ENCODE measurements around the gene KCTD1.
"Not testable (repeated sequence)": the region's sequence is repeated elsewhere in the genome, so short reads cannot be mapped to it uniquely, and the experiment has no call there.

The KCTD1 gene

DNA sequence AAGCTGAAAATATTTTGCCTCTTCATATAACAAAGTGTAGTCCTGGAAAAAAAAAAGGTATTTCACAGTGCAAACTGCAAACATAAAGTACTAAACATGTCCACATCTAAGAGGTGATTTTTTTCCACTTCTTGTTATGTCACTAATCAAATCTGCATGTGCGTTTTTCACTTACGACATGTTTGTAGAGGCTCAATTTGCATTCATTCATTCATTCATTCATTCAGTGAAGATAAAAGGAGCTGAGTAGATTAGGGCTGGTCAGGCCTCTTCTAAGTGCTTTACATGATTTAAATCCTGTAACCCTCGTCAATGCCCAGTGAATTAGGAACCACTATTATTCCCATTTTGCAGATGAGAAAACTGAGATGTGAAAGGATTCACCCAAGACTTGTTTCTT is 88.5 kb downstream of the KCTD1 start:
- DNase-seq (ENCODE audit: low read depth in 2 of 2, low spot score in 1 of 2) = no peak

DNA sequence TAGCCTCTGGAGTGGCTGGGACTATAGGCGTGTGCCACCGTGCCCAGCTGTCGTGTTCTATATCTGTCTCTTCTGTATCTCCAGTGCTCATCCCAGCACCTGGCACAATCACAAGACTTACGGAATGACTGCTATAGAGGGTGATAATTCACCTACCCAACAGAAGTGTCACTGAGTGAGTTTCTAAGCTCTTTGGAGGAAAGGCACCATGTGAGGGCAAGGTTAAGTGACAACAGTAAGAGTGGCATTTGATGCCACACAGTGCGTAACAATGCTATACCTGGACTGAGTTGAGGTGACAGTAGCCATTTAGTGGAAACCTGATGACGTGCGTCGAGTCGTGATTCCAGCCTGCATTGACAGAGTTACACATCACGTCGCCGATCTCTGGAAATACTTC is 89.0 kb downstream of the KCTD1 start:
- no peak for DNase-seq (ENCODE audit: low read depth in 2 of 2, low spot score in 1 of 2)

DNA sequence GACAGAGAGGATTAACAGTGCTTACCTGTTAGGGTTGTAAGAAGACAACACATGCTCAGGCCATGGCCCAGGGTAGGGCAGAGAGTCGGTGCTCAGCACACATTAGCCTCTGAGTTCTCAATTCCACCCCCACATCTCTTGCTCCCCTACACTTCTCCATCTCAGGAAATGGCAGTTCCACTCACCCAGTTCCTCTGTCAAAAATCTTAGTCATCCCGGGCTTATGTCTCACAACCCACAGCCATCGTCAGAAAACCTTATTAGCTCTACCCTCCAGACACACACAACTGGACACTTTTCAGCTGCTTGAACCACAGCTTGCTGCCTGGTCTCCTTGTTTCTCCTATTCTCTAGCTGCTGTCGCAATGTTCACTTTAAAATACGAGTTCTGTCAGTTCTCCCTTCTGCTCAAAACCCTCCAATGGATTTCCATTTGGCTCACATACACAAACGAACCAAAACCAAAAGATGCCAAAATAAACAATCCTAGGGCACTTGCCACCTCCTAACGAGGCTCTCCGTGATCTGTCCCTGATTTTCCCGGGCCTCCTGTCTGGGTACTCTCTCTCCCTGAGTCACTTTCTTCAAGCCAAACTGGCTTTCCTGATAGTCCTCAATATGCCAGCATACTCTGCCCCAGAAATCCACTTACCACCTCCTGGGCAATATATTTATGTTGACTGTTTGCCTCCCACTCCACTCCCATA is 89.7 kb downstream of the KCTD1 start:
- no peak for DNase-seq (ENCODE audit: low read depth in 2 of 2, low spot score in 1 of 2)

DNA sequence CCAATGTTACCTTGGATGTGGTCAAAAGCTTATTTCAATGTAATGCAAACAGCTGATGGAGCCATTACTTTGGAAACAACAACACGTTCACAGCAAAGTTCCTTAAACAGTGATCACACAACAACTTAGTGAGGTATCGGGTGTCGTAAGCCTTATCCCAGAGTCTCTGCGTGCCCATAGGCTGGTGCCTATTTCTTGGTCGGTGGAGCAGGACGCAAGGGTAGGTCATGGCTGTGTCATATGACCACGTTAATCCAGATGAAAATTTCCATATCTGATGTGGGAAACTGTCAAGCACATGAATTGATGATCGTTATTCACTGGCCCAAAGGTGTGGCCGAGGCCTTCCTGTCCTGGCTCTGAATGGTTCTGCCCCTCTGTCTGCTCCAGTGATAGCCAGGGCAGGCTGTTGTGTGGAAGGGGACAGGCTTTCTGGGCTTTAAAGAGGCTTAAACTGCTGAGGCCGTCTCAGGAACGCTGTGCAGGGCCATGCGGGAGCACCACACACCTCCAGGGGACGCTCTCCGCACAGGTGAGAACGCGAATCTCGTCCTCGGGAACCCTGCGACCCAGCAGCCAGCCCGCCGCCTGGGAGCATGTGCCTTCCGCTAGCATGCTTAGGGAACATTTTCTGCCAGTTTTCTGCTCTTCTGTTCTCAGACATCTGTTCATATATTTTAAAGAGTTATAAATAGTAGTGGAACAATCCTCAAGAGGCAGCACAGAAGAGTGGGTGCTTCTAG is 90.6 kb downstream of the KCTD1 start:
- DNase-seq (ENCODE audit: low read depth in 2 of 2, low spot score in 1 of 2) = no peak

DNA sequence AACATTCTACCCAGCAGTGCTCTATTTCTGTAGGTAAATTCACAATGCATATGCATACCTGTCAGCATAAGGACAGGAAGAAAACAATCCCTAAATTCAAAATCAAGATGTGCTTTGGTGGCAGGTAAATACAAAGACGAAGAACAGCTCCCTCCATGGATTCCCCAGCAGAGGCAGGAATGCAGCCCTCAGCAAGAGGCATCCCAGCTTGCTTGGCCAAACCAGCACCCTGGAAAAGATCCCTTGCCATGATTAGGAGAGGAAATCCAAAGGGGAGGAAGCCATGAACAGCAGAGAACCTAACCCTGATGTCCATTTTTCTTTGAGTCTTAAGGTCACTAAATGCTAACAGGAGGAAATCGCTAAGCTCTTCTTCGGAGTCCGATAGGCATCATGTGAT is 91.2 kb downstream of the KCTD1 start:
- no peak for DNase-seq (ENCODE audit: low read depth in 2 of 2, low spot score in 1 of 2)

DNA sequence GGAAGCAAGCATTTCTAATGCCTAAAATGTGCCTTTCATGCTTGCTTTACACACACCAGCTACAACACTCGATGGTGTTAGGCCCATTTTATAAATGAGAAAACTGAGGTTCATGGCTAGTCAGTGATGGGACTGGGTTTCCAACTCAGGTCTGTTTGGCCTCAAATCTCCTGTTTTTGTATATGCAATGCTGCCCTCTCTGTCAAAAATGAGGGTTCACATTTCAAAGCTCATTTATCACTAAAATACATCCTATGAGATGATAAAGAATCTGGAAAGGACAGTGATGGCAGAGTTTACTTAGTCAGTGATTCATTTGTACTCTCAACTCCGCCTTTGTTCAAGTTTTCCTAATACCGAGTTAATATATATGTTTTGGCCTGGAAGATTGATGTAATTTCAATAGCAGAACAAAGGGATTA is 92.3 kb downstream of the KCTD1 start:
- no peak for DNase-seq (ENCODE audit: low read depth in 2 of 2, low spot score in 1 of 2)

DNA sequence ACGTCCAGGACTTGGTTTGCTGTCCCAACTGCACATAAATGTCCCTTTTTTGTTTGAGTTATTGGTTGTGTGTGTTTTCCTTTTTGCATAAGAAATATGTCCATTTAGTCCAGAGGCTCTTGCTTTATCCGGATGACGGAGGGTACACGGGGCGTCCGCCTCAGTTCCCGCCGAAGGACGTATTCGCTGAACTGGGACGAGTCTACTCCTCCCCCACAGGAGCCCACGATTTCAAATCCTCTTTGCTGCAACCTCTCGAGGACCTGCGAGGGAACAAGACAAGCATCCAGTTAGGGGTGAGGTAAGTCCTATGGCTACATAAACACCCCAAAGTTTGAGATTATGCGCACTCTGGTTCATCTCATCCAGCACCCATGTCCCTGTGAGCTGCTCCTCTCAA is 92.7 kb downstream of the KCTD1 start:
- no peak for DNase-seq (ENCODE audit: low read depth in 2 of 2, low spot score in 1 of 2)

DNA sequence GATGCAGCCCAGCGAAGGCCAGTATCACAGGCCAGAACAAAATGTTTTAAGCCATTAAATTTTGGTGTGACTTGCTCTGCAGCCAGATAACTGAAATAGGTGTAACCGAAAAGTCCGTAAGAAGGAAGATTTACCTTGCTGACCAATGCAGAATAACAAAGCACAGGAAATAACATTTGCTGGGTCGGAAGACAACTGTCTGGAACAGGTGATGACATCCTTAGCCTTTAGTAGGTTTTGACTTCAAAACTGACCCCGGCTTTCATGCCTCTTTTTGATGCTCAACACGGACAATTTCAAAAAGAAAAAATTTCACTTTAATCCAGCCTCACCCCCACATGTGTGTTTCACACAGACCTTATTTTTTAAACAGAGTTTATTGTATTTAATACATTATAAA is 93.7 kb downstream of the KCTD1 start:
- no peak for DNase-seq (ENCODE audit: low read depth in 2 of 2, low spot score in 1 of 2)

DNA sequence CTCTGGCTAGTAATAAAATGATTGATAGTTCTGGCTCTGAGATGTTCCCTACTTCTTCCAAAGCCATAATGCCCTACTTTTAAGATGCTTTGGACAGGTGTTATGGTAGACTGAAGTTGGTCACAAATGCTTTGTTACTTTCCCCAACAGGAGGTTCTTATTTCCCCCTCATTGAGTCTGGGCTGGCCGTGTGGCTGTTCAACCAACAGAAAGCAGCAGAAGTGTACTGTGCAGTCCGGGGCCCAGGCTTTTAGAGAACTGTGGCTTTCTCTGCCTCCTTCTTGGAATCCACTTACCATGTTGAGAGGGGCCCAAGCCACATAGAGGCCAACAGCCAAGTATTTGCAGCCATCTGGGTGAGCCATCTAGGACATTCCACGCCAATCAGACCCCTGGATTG is 94.2 kb downstream of the KCTD1 start:
- DNase-seq (ENCODE audit: low read depth in 2 of 2, low spot score in 1 of 2) = no peak

DNA sequence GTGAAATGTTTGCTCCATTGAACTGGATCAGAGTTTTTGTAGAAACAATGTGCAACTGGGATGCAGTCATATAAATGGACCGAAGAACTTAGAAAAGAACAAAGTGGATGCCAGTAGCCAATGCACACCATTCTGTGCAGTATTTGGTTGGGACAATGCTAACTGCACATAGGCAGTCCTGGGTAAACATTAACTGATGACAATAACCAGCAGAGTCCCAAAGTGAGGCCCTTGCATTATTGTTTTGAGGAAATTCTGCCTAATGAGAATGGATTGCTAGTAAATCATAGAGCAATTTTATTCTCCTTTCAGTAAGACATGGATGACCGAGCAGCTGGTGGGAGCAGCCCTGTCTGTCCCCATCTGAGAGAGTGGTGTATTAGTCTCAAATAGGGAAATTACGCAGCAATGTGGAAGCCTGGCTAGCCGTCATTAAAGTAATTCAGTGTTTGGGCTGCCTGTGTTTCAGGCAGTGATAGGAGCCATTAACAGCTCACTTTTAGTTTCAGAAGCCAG is 94.9 kb downstream of the KCTD1 start:
- no peak for DNase-seq (ENCODE audit: low read depth in 2 of 2, low spot score in 1 of 2)

DNA sequence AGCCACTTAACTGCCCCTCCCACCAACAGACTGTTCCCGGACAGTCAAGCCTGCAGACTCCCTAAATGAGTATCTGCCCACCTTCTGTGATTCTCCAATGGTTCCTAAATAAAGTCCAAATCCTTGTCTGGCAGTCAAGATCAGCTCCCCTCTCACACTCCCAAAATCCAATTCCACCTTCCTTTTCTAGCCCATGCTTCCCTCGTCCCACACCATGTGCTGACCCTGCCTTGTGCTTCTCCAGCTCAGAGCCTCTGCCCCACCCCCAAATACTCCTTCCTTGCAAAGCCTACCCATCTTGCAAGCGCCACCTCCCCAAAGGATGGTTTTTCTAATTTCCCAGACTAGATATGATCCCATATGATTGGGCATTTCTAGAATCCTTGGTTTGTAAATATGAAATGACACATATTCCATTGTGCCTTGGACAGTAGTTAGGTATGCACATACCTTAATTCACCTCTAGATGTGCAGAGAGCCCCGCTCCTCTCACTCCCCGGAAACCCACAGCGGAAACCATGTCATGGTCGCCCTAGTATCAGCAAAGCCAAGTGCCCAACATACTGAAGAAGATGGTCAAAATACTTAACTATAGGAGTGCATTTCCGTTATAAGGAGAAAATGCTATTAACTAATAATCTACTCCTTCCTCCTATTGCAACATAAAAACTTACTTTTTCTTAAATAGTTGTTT is 97.2 kb downstream of the KCTD1 start:
- DNase-seq (ENCODE audit: low read depth in 2 of 2, low spot score in 1 of 2) = no peak

DNA sequence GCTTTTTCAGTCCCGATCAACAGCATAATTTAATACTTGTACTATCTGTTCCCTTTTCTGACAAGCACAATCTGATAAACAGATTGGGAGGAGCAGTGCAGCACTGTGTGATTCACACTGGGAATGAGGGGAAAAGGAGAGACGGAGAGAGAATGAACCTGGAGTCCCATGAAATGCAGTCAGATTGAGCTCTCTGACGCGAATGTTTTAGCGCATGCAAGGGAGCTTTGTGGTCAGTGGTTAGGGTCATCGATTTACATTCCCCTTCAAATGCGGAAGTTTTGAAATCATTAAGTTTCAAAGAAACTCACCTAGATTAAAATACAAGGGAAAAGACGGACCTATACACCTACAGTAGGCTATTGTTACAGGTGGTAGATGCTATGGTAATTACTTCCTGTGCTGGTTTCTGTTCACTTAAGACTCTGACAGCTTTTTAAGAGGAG is 99.6 kb downstream of the KCTD1 start:
- no peak for DNase-seq (ENCODE audit: low read depth in 2 of 2, low spot score in 1 of 2)

DNA sequence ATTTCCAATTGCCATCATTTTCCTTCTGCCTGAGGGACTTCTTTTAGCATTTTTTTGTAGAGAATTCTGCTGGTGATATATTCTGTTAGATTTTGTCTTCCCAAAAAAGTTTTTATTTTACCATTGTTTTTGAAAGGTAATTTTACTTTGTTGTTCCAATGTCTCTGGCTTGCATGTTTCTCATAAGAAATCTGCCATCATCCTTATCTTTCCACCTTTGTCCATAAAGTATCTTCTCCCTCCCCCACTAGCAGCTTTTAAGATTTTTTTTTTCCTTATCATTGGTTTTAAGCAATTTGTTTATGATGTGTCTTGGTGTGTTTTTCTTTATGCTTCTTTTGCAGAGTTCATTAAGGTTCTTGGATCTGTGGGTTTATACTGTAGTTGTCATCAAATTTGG is 104.5 kb downstream of the KCTD1 start:
- no peak for DNase-seq (ENCODE audit: low read depth in 2 of 2, low spot score in 1 of 2)

DNA sequence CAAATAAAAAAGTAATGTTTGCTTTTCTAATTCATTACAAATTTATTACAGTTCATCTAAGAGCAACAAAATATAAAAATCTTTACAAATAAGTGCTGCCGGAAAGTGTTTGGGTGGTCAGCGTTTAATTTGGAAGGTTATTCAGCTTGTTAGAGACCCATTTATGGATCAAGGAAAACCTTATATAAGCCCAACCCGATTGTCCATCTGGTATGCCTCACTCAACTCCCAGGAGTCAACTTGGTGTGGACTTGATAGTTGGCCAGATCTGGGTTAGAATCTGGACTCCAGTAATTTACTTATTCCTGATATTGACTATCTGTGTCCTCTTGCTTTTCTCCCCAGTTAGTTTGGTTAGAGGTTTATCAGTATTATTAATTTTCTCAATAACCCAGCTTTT is 106.2 kb downstream of the KCTD1 start:
- no peak for DNase-seq (ENCODE audit: low read depth in 2 of 2, low spot score in 1 of 2)

DNA sequence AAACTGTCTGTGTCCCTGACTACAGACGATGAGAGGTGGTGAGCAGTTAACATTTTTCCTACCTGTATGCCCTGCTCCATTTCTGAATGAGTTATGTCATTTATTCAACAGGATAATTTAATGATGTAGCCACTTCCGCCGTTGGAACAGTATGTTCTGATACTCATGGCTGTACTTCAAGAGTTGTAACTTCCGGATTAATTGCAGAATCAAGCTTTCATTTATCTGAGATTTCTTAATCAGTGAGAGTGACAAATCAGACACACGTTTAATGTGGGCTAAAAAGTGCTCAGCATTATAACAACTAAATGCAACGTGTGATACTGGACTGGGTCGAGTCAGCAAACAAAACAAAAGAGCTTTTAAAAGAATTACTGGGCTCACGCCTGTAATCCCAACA is 107.7 kb downstream of the KCTD1 start:
- DNase-seq (ENCODE audit: low read depth in 2 of 2, low spot score in 1 of 2) = no peak

DNA sequence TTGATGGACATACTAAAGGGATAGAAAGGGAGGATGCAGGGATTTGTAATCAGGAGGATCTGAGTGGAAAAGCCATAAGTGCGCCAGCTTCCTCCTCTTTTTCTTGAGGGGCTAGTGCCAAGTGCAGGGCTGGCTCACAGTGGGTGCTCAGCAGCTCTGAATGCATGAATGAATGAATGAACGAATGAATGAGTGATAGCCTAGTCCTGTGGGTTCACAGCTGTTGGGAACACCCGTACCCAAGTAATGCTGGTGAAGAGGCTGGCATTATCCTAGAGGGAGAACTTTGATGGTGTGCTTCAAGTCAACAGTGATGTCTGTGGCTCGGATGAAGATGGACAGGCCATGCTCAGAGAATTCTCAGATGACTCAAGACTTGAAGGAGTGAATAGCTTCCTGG is 108.8 kb downstream of the KCTD1 start:
- DNase-seq (ENCODE audit: low read depth in 2 of 2, low spot score in 1 of 2) = no peak

DNA sequence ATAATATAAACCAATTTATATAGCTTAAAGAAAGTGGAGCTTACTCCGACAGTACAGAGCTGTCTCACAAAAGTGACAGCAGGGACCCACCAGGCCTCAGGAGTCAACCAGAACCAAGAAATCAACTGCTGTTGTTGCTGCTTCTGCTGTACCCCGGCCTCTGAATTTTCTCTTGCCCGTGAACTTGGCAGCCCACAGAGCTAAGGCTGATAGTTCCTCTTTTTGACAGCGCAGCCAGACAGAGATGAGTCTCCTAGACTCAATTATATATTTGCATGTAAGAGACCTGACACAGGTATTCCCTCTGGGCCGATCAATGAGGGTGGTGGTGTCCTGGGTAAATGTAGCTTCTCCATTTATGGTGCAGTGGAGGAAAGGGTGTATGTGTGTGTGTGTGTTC is 109.4 kb downstream of the KCTD1 start:
- DNase-seq (ENCODE audit: low read depth in 2 of 2, low spot score in 1 of 2) = no peak

DNA sequence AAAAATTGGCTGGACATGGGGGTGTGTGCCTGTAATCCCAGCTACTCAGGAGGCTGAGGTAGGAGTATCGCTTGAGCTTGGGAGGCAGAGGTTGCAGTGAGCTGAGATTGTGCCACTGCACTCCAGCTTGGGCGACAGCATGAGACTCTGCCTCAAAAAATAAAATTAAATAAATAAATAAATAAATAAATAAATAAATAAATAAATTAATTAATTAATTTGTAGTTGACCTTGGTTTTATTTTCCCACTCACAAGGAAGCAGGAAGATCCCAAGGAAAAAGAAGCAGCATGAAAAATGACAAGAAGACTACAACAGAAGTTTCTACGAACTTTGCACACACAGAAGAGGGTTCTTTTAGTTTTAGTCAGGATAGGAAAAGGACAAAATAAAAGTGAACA is 110.7 kb downstream of the KCTD1 start:
- not testable (repeated sequence) for DNase-seq (ENCODE audit: low read depth in 2 of 2, low spot score in 1 of 2)

DNA sequence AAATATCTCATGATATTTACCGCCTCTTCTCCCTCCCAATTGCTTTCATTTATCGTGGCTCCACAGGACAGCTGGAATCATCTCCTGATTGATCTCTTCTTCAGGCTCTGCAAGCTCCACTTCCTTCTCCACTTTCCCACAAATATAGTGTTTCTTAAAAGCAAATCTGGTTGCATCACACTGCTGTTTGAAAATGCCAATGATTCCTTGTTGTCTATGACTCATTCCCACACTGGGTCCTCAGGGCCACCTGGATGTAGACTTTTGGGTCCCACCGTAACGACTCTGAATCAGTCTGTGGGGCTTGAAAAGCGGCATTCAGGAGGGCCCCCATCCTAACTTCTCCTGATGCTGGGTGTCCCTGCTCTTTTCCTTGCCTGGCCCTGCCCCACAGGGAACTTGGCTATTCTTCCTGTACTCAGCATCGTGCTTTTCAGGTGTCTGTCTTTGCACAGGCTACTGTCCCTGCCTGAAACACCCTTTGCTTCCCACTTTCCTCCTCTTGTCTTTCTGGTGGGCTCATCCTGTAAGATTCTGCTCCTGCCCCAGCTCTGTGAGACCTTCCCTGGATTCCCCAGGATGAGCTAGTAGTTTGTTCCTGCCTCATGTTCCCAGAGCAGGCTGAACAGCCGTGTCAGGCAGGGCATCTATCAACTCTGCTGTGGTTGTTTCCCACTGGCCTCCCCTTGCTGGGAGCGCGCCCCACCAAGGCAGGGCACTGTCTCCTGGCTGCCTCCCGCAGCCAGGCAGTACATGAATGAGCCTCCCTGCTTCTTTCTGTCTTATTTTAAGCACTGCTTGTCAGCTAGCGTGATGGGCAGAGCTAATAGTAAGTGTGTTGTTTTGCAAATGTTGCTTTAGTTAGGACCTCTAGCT is 111.9 kb downstream of the KCTD1 start:
- no peak for DNase-seq (ENCODE audit: low read depth in 2 of 2, low spot score in 1 of 2)

DNA sequence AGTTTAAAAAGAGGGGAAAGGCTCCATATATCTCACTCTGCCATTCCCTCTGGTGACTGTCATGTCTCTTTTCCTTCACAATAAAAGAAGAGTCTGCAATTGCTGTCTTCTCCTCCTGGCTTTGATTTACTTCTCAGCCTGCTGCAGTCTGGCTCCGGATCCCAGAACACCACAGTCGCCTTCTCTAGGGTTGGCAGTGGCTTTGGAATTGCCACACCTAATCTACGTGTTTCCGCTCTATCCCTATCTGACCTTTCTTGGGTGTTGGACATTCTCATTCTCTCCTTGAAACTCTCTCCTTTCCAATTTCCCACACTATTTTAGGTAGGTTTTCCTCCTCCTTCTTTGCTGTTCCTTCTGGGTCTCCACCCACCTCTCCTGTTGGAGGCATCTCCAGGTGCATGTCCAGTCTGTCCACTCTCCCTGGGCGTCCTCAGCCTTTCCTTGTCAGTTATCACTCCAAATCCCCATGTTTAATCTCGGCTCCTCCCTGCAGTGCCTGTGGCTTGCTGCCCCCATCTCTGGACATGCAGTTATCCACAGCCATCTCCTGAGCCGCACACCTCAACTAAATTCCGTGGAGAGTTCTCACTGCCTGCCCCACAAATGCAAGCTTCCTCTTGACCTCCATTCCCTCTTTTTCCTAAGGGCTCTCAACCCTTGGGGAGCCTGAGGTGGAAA is 112.8 kb downstream of the KCTD1 start:
- DNase-seq (ENCODE audit: low read depth in 2 of 2, low spot score in 1 of 2) = no peak

DNA sequence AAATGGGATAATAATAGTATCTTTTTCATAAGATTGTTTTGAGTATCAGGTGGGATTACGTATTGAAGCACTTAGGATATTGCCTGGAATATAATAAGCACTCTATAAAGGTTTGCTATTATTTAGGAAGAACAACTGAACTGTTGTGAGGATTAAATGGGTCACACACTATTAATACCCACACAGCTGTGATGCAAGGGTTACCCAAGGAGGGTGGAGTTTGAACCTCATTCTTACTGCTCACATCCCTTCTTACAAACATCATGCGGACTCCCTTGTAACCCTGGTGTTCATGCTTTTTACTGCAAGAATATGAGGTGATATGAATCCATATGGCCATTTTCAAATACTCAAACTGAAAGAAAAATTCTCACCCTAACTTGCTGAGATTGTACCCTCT is 113.5 kb downstream of the KCTD1 start:
- no peak for DNase-seq (ENCODE audit: low read depth in 2 of 2, low spot score in 1 of 2)

Measured in stimulated activated CD8-positive, alpha-beta memory T cell treated with anti-CD3 and anti-CD28 coated beads, Interleukin-4, amount 100 ng/mL, for 4 hours (primary cell).